Coronary artery (tissue), 2 donors: ENCODE results near the gene TIMP1.

Experiments used
- DNase-seq: peaks from one replicate; pipeline ENCODE4 v3.0.0-alpha.2; 2017; ENCODE audit warnings: low spot score
- H3K27ac ChIP-seq, 2 donors: fragments of 200-600 bp; sonication (generic); one replicate each; pipeline ENCODE4 v1.5.1; 2016 to 2019
- H3K4me3 ChIP-seq: fragments of 200-600 bp; sonication (generic); 2 replicates; pipeline ENCODE4 v1.5.1; 2016; ENCODE audit warnings: mild to moderate bottlenecking, moderate library complexity
- CTCF ChIP-seq: fragments of 200-600 bp; sonication (generic); IDR thresholded peaks from one replicate; pipeline ENCODE4 v1.5.1; 2019; ENCODE audit warnings: antibody characterized with exemption

The TIMP1 gene

DNA sequence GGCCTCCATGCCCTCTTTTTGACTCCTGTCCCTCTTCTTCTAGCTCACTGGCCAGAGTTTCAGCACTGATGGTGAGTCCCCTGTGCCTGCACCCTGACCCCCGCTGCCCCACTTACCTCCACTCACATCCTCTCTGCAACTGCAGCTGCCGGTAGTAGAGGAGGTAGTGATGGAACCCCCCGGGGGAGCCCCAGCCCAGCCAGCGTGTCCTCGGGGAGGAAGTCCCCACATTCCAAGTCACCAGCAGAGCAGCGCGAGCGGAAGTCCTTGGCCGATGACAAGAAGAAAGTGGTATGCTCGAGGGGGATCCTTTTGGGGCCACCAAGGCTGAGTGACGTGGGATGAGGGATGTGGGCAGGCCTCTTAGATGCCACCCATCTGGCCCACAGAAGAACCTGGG lies 15.4 kb upstream of the TIMP1 start:
- H3K27ac ChIP-seq = no peak overlapping the region
- DNase-seq = no peak
- no peak for TF ChIP-seq CTCF
- H3K4me3 ChIP-seq = no peak overlapping the region

DNA sequence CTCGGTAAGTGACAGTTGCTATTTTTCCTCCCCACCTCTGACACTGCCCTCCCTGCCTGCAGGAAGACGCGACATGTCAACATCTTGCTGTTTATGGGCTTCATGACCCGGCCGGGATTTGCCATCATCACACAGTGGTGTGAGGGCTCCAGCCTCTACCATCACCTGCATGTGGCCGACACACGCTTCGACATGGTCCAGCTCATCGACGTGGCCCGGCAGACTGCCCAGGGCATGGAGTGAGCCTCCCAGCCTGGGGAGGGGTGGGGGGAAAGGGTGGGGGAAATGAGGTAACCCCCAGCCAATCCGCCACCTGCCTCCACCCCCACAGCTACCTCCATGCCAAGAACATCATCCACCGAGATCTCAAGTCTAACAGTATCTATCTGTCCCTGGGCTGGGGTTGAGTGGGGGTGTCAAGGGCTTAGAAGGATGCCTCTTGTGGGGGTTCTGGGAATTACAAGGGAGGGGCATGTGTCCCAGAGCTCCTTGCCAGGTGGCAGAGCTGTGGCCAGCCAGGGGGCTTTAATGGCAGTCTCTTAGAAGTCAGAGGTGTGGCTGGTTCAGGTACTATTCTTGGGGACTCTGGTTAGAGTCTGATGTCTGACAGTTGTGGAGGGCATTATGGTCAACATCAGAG lies 13.5 kb upstream of the TIMP1 start:
- DNase-seq = no peak
- Histone ChIP-seq H3K4me3 (no peak overlapping the region), H3K27ac (no peak overlapping the region)
- TF ChIP-seq CTCF = no peak

DNA sequence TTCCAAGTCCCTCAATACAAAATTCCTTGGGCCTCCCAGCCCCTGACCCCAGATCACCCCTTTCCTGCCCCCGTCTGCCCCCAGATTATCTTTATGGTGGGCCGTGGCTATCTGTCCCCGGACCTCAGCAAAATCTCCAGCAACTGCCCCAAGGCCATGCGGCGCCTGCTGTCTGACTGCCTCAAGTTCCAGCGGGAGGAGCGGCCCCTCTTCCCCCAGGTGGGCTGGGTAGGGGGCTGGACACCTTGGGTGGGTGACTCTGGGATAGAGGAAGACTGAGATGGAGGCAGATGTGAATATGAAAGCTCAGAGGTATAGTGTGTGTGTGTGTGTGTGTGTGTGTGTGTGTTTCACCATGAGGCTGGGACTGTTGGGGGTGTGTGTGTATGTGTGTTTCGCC lies 11.4 kb upstream of the TIMP1 start:
- Histone ChIP-seq H3K4me3 (no peak overlapping the region), H3K27ac (no peak overlapping the region)
- DNase-seq = no peak
- no peak for TF ChIP-seq CTCF

DNA sequence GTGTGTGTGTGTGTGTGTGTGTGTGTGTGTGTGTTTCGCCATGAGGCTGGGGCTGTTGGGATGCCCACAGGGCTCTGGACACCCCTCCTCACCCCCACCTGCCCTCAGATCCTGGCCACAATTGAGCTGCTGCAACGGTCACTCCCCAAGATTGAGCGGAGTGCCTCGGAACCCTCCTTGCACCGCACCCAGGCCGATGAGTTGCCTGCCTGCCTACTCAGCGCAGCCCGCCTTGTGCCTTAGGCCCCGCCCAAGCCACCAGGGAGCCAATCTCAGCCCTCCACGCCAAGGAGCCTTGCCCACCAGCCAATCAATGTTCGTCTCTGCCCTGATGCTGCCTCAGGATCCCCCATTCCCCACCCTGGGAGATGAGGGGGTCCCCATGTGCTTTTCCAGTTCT lies 11.0 kb upstream of the TIMP1 start:
- DNase-seq = no peak
- H3K27ac ChIP-seq = no peak overlapping the region
- no peak for TF ChIP-seq CTCF
- no peak overlapping the region for H3K4me3 ChIP-seq

- Histone ChIP-seq H3K27ac (no peak overlapping the region), H3K4me3 (no peak overlapping the region)
- DNase-seq = no peak
- TF ChIP-seq CTCF = no peak
Measured at GRCh38 chrX:47571896-47572295, 10.3 kb upstream of the TIMP1 start.

DNA sequence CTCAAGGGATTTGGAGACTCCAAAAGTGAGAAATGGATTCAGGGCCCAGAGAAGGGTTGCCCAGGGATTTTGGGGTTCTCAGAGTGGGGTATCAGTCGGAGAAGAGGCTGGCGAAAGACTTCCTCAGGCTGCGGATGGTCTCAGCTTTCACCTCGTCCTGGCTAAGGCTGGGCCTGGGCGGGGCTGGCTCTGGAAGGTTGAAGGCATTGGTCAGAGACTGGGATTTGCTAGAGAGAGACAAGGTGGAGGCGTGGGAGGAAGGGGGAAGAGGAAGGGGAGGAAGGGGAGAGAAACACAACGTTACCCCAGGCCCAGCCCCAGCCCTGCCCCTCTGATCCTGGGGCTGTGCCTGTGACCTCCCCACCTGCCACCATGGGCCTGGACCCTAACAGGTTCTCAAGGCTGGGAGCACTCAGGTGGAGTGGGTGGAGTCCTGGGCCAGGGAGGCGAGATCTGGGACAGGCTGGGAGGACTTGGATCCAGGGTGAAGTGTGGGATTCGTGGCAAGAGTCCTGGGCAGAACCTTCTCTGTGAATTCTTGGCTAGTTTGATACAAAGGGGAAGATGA lies 9.4 kb upstream of the TIMP1 start:
- H3K4me3 ChIP-seq = no peak overlapping the region
- DNase-seq = no peak
- no peak for TF ChIP-seq CTCF
- peak overlapping the region in 1 of 2 donors; percentile 87 for H3K27ac ChIP-seq

DNA sequence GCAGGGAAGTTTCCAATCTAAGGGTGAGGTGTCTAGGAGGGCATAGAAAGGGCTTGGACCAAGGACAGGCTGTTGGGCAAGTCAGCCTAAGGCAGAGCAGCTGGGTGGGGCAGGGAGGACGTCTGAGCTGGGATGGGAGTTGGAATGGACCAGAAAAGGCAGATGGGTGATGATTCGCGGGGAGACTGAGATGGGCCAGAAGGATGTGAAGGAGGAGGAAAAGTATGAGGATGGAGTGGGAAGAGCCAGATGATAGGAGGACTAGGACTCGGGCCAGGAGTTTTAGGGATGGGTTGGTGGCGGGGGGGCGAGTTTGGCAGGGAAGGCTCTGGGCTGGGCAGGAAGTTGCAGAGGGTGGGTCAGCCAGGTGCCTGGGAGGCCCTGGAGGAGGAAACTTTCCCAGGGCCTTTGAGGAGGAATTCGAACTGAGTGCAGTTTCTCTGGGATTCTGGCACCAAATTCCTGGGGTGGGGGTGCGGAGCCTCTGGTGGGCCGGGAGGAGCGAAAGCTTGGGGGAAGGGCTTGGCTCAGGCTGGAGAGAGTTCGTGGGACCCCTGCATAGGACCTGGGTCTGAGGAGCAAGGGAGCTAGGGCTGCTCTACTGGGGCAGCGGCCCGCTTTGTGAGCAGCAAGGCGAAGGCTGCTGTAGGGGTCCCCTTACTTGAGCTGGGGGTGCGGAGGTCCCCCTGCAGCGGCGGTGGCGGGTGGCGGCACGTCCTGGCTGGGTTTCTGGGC lies 8.7 kb upstream of the TIMP1 start:
- H3K4me3 ChIP-seq = peak overlapping the region; percentile 67
- no peak for DNase-seq
- peak overlapping the region; percentile 41 to 87 for H3K27ac ChIP-seq
- TF ChIP-seq CTCF = no peak
